Measurements from ENCODE around the gene SRP54.
"Not testable (repeated sequence)": the region's sequence is repeated elsewhere in the genome, so short reads cannot be mapped to it uniquely, and the experiment has no call there.

The SRP54 gene

DNA sequence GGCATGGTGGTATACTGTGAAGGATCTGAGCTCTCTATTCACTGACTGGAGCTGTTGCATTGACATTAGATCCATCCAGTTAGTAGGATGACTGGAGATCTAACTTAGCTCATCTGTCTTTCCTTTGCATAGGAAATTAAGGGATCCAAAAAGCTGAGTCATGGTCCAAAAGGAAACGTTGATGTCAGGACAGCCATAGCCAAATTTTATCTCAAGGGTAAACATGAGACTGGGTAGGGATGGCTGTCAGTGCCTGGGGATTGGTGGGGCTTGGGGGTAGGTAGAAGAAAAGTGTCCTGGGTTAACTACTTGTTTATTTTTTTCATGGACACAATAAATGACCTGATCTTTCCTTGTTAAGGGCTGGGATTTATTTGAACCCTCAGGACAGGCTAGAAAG lies 67.9 kb downstream of the SRP54 start:
- no peak for DNase-seq

DNA sequence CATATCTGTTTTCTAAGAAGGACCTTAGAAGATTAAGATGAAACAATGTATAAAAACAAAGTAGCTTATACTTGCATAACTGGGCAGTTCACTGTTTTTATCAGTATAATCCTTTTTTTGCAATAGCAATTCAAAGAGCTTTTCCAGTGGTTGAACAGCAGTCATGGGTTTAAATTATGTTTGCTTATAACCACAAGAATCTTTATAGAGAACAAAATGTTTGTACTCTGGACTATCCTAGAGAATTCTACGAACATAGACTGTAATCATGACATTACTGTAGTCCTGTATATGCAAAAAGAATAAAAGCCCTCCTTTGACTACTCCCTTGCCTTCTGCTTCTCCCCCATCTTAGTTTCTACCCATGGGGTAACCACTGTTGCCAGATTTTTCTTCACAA lies 69.0 kb downstream of the SRP54 start:
- no peak for DNase-seq

DNA sequence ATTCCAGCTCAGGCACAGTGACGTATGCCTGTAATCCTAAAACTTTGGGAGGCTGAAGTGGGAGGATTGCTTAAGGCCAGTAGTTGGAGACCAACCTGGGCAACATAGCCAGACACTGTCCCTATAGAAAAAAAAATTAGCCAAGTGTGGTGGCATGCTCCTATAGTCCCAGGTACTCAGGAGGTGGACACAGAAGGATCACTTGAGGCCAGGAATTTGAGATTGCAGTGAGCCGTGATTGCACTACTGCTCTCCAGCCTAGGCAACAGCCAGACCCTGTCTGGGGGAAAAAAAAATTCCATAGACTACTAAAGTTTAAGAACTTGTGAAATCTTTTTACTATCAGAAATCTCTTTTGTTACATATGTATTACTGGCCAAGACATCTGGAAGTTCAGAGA lies 69.8 kb downstream of the SRP54 start:
- DNase-seq = no peak

DNA sequence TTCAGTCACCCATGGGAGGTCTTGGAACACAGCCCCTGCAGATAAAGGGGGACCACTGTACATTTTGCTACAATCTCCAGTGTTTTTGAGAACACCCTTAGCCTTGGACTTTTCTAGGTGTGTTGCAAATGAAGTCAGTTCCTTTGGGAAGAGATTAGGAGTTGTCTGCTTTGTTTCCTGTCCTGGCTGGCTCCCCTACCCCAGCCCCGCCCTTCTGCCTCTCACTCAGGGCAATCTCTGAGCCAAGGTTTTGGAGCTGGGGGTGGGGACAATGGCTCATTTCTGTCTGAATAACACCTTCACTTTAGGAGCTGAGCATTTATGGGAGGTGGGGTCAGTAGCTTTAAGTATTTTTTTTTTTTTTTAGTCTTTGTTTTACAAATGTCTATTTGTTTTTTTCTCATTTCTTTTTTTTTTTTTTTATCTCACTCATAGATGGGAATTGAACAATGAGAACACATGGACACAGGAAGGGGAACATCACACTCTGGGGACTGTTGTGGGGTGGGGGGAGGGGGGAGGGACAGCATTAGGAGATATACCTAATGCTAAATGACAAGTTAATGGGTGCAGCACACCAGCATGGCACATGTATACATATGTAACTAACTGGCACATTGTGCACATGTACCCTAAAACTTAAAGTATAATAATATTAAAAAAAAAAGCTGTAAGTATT lies 78.5 kb downstream of the SRP54 start:
- DNase-seq = not testable (repeated sequence)

DNA sequence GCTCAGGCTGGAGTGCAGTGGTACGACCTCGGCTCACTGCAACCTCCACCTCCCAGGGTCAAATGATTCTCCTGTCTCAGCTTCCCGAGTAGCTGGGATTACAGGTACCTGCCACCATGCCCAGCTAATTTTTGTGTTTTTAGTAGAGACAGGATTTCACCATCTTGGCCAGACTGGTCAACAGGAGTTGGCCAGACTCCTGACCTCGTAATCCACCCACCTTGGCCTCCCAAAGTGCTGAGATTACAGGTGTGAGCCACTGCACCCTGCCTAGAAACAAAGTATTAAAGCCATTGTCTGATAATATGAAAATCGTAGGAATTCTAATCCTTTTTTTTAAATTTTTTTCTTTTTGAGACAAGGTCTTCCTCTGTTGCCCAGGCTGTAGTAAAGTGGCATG lies 82.9 kb downstream of the SRP54 start:
- DNase-seq = not testable (repeated sequence)

DNA sequence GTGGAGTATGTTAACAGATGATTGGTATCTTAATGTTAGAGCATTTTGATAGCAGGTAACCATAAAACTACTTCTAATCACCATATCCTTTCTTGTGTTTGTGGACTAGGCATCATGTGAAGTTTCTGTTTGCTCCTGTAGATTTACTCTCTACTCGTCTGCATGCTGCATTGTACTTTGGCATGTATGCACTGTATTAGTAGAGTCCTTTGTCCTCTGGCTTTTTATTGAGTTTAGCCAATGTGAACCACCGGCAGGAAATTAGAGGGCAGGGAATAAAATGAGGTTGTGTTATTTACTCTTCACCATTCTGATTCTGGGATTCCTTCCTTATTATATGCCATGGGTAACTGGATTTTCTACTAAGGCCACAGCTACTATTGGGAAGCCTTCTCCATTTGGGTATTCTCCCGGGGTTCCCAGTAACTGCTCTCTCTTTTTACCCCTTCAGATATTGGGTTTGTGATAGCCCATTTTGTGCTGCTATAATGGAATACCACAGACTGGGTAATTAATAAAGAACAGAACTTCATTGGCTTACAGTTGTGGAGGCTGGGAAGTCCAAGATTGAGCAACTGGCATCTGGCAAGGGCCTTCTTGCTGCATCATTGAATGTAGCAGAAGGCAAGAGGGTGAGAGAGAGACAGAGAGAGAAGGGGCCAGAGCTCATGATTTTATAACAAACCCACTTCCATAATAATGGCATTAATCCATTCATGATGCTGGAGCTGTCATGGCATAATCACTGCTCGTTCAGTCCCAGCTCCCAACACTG lies 85.6 kb downstream of the SRP54 start:
- no peak for DNase-seq

DNA sequence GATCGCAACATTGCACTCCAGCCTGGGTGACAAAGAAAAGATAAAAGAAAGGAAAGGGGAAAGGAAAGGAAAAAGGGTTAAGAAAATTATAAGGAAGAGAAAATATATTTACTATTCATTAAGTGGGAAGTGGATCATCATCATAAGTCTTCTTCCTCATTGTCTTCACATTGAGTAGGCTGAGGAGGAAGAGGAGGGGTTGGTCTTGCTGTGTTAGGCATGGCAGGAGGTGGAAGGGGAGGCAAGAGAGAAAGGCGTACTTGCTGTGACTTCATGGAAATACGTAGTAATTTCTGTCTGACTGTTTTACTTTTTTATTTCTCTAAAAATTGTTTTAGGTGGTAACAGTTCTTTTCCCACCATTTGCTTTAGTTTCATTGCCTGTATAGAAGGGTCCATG lies 89.4 kb downstream of the SRP54 start:
- DNase-seq = no peak

DNA sequence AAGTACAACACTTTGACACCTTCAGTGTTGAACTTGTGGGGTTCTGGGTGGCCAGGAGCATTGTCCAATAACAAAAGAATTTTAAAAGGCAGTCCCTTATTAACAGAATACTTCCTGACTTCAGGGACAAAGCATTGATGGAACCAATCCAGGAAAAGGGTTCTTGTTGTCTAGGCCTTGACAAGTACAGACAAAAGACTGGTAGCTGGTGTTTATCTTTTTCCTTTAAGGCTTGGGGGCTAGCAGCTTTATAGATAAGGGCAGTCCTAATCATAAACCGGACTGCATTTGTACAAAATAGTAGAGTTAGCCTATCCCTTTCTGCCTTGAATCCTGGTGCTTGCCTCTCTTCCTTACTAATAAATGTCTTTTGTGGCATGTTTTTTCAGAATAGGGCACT lies 90.7 kb downstream of the SRP54 start:
- no peak for DNase-seq

DNA sequence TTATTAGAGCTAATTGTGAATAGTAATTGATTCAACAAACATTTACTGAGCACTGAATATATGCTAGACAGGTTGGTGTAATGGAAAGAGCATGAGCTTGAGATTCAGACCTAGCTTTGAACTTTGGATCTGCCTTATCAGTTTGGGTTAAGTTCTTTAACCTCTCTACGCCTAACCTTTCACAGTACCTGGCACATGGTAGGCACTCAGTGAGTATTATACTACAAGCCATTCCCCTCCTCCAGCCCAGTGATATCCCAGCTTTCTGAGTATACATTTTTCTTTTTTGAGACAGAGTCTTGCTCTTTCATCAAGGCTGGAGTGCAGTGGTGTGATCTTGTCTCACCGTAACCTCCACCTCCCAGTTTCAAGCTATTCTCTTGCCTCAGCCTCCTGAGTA lies 95.3 kb downstream of the SRP54 start:
- no peak for DNase-seq
